SIG-M5 treated with dmso at 0.1 percent for 504 hours (cell line): ENCODE measurements around the gene TF.

Experiments used
- DNase-seq: peaks from one replicate; lab custom pipeline; 2025; ENCODE audit not compliant: unreplicated experiment; lab: John Stamatoyannopoulos, UW

The TF gene

DNA sequence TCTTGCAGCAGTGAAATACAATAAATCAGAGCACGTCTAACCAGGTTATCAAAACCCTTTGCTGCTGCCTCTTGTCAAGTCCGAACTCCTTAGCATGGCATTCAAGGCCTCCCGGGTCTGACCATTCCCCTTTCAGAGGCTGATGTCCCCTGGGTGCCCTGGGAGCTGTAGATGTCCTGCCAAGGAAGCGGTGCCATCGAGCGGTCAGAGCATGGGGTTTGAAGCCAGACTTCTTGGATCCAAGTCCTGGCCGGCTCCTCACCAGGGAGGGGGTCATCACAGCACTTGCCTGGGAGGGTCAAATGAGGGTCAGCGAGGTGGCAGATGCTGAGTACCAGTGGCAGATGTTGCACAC lies 496 bp downstream of the TF start:
- no peak for DNase-seq

DNA sequence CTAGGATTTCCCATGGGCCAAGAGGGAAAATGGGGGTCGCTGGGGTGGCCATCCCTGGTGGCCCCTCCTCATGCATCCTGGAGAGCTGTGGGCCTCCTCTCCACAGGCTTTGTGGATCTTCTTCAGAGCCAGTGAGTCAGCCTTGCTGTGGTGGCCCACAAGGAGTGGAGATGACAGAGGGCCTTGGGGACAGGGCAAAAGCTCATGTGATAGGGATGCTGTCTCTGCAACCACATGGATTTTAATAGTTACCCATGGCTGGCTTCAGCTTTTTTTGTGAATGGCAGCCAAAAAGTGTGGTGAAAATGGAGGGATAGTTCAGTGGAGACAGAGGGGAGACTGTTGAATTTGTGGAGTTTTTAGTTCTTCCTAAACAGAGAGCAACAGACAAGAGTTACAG lies 1.2 kb downstream of the TF start:
- no peak for DNase-seq

DNA sequence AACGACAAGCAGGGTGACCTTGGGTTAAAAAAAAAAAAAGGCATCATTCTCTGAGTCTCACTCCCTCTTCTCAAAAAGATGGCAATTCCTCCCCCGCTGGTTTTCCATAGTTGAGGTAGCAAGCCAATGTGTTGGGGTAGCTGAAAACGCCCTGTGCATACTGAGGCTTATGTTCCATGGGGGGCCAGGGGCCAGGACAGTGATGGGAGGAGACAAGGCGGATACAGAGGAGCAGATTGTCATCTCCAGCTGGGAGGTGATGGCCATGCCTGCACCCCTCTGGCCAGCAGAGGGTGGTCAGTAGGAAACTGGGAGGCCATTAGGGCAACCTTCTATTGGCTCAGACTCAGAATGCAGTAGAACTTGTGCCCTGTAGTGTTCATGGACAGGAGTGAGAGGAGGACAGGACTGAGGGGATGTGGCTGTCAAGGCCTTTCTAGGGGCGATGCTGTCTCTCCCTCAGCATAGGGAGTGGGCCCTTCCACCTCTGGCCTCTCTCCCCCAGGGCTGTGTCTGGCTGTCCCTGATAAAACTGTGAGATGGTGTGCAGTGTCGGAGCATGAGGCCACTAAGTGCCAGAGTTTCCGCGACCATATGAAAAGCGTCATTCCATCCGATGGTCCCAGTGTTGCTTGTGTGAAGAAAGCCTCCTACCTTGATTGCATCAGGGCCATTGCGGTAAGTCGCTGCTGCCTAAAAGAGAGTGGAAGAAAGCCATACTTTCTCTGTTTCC lies 1.9 kb downstream of the TF start:
- no peak for DNase-seq

DNA sequence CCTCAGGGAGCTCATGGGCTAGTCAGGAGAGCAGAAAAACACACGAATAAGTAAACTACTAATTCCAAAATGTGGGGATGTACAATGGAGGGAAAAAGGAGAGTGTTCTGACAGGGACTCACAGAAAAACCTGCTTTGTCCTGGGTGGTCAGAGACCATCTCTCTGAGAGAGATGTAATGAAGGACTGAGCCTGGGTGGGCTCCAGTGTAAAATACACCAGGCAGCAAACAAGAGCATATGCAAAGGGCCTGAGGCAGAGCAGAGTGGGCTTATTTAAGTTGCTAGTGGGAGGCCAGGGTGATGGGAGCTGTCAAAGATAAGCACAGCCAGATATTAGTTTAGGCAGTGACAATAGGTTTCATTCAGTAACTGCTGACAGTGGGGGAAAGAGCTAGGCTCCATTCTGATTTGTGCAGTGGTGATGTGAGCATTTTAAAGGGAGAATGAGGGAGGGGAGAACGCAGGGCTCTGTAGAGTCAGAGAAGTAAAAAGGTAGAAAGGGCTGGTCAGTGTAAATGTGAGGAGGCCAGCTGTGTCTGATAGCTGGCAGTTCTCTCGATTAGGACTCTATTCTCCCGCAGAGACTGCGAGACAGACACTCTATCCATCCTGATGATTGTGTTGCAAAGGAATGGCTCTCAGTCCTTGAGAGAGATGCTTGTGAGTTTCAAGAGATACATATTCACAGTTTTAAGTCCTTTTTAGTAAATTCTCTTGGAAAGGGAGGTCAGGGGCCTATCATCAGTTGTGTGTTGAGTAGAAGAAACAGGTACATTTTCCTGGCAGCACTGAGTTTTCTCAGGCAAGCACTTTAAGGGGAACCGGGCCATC lies 3.5 kb downstream of the TF start:
- no peak for DNase-seq

DNA sequence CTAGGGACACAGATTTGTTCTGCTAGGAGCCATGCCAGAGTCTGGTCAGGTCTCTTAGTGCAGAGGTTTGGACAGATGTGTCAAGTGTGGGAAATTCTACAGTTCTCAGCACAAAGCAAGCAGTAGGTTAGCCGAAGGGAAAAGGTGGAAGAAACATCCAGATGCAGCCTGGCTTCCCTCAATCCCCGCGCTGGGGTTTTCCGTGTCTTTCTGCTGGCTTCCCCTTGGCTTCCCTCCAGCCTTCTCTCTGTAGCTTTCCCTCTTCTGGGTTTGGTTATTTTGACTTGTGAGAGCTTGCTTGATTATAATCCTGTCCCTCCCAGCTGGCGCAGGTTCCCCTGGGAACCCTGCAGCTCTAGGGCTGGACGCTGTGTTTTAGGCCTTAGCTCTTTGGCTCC lies 4.1 kb downstream of the TF start:
- no peak for DNase-seq

DNA sequence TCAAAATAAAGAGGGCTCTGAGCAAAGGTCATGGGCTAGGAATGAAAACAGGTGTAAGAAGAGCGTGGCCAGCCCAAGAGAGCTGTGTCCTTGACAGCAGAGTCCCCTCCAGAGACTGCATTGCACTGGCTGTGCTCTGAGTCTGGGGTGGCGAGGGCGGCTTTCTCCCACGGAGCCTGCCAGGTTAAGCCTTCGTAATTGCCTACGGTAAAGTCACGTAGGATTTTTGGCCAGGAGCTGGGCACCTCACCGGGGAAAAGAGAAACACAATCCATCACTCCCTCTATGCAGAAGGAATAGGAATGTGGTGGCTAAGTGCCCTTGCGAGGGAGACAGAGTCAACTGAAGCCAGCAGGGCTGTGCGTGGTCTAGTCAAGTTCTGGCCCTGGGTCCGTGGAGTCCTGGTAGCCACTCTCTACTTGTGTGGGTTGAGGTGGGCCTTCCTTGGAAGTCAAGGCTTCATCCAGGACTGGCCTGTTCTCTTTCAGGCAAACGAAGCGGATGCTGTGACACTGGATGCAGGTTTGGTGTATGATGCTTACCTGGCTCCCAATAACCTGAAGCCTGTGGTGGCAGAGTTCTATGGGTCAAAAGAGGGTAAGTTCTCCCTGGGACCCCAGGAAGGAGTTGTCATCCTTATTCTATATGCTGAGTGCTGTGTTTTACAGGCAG lies 7.0 kb downstream of the TF start:
- DNase-seq = no peak

DNA sequence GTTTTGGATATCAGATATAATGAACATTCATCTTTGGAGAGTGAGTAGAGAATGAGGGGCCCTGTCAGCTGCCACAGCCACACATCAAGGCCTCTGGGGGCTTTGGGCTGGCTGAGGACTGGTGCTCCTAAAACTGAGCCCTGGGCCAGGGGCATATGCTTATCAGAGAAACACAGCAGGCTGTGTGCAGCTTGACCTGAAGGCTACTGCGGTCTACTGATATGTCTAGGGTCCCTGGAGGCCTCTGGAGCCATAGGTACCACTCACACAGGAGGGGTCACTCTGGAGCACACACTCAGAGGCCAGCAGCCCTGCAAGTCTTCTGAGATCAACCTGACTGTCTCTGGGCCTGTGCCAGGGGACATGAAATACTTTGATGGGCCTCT lies 7.6 kb downstream of the TF start:
- DNase-seq = no peak

DNA sequence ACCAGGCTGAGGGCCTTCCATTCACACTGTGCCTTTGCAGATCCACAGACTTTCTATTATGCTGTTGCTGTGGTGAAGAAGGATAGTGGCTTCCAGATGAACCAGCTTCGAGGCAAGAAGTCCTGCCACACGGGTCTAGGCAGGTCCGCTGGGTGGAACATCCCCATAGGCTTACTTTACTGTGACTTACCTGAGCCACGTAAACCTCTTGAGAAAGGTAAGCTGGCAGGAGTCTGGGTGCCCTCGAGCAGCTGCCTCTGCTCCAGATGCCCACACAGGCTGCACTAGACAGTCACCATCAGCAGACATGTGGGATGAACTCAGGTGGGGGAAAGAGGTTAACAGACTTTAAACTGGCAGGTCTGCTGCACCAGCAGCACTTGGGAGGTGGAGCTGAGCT lies 8.3 kb downstream of the TF start:
- DNase-seq = no peak

DNA sequence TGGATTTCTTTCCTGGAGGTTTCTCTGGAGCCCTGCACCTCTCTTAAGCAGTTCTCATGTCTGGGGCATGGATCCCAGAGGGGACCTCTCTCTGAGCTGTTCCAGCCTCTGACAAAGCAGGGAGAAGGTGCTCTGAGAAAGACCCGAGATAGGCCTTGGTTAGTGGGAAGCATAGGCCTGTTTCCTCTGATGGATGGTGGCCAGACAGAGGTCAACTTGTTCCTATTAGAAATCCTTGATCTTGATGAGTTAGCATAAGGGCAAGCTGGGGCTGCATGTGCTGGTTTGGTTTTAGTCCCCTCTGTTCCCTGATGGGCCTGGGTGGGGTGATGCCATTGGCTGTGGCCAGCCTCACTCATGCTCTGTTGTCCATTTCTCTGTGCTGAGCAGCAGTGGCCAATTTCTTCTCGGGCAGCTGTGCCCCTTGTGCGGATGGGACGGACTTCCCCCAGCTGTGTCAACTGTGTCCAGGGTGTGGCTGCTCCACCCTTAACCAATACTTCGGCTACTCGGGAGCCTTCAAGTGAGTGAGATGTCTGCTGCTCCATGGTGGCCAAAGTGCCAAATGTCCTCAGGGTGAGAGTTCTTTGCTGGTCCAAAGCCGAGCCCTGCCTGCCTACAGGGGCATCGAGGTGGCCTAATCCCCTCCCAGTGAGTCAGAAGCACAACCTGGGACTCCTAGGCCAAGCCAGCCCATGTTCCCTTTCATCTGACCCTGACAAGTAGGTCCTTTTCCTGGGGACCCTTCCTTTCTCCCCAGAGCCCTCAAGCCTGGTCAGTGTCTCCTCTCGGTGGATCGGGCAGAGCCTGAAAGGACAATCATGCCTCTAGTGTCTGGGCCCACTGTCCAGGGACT lies 9.0 kb downstream of the TF start:
- no peak for DNase-seq

DNA sequence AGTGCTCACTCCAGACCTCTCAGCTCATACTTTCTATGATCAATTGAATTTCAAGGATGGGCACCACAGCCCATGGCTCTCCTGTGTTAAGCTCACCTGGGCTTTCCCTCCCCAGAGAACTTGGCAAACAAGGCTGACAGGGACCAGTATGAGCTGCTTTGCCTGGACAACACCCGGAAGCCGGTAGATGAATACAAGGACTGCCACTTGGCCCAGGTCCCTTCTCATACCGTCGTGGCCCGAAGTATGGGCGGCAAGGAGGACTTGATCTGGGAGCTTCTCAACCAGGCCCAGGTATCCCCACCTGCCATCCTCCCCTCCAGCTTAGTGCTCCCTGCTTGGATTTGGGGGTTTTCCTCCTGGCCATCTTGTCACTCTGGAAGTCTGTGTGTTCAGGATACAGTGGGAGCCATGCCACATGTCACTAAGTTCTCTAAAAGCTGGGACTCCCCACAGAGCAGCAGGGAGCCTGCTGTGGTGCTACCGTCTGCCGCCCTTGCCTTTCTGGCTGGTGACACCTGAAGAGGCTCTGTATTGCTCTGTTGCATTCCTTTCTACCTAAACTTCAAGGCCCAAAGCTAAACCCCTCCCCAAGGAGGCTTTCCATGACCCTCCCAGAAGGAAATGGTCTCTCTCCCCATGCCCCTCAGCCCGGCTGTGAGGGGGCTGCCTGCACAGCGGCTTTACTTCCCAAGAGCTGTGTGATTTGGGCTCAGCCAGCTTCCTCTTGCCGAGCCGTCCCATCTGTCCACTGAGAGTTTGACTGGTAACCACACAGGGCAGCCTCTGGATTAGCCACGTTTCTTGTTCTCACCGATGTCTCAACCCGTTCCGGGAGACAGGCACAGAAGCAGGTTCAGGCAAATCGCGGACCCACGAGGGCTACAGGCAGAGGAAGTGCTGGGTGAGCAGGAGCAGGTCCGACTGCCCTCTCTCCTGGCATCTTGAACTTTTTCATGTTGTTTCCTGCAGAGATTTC lies 10.8 kb downstream of the TF start:
- no peak for DNase-seq

DNA sequence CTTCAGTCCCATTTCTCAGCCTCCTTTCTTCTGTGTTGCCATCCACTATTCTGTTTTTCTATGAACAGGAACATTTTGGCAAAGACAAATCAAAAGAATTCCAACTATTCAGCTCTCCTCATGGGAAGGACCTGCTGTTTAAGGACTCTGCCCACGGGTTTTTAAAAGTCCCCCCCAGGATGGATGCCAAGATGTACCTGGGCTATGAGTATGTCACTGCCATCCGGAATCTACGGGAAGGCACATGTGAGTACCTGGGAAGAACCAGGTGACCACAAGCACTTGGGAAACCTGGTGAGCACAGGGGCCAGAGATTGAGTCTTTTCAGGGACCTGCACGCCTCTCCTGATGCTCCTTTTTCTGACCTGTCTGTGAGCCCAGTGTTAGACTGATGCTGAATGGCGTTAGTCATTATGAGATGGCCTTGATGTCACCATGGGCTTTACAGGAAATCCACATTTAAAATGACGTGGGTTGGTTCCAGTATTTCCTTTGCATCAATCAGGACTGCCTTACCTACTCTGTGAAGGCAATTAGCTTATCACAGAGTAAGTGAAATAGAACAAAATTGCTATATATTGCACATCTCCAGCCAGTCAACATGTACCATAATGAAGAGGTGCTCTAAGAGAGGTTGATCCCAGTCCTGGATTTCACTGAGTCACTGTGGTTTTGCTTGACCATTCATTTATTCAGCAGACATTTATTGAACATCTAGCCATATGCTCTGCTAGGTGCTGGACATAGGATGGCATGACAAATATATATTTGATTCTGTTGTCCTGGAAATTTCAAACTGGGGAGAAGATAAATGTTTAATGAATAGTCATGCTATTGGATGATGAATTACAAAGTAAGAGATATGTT lies 11.7 kb downstream of the TF start:
- DNase-seq = no peak

DNA sequence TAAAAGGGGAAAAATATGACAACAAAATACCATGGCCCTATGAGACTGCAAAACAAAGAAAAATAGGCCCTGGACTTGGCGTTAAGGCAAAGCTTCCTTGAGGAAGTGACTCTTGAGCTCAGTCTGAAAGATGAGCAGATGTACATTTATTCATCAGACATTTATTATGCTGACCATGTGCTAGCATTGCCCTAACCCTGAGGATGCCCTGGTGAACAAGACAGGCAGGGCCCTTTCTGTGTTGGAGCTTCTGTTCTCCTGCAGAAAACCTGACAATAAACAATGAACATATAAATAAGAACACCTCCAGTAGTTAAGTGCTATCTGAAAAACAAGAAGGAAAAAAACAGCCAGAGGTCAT lies 12.4 kb downstream of the TF start:
- DNase-seq = no peak

DNA sequence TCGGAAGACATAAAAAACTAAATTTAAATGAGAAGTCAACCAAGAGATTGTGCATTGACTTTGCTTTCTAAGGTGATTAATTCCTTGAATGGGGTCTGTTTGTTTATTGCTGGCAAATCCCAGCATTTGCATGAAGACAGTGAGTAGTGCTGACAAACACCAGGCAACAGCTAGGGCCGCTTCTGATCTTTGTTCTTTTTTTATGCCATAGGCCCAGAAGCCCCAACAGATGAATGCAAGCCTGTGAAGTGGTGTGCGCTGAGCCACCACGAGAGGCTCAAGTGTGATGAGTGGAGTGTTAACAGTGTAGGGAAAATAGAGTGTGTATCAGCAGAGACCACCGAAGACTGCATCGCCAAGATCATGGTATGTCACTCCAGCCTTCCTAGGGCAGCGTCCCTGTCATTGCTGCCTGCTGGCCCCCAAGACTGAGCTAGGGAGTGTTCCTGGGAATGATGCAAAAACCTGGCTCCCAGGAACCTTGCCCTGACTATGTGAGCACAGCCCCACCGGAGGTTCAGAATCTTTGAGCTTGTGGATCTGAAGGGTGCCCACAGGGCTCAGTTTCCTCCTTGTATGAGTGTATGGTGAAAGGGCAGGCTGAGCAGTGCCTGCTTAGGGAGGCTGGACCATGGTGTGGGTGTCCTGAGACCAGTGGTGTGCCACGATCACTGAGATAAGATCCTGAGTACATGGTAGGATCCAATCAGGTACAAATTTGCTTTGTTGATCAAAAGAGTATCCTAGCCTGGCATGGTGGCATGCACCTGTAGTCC lies 13.0 kb downstream of the TF start:
- no peak for DNase-seq

DNA sequence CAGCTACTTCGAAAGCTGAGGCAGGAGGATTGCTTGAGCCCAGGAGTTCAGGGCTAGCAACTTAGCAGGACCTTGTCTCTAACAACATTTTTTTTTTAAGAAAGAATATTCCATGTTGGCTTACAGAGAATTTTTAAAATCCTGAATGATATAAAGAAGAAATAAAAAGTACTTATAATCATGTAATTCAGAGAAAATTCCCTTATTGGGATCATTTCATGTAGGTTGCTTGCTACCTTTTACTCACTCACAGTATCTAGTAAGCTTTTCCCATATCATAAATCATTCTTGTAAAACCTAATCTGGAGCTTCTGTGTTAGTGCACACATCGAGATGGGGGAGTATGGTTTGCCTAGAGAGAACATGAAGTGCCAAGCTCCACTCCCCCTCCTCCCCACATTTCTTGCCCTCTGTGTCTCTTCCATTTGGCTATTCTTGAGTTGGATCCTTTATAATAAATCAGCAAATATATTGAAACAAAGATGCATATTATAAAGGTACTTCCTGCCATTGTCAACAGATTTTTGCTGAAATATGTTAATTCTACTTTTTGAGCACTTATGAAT lies 13.6 kb downstream of the TF start:
- DNase-seq = no peak

DNA sequence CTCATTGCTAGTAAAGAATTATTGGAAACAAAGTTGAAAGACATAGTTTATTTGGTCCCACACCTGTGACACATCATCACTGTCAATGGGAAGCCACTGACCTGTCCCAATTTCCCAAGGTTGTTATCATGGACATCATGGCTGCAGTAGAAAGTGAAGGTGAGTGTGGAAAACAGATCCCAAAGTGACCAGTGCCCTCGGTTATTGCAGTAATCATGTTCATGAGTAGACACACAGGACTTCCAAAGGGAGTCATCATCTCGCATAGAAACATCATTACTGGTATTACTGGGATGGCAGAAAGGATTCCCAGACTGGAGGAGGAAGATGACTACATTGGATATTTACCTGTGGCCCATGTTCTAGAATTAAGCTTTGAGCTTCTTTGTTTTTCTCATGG lies 14.7 kb downstream of the TF start:
- DNase-seq = no peak

DNA sequence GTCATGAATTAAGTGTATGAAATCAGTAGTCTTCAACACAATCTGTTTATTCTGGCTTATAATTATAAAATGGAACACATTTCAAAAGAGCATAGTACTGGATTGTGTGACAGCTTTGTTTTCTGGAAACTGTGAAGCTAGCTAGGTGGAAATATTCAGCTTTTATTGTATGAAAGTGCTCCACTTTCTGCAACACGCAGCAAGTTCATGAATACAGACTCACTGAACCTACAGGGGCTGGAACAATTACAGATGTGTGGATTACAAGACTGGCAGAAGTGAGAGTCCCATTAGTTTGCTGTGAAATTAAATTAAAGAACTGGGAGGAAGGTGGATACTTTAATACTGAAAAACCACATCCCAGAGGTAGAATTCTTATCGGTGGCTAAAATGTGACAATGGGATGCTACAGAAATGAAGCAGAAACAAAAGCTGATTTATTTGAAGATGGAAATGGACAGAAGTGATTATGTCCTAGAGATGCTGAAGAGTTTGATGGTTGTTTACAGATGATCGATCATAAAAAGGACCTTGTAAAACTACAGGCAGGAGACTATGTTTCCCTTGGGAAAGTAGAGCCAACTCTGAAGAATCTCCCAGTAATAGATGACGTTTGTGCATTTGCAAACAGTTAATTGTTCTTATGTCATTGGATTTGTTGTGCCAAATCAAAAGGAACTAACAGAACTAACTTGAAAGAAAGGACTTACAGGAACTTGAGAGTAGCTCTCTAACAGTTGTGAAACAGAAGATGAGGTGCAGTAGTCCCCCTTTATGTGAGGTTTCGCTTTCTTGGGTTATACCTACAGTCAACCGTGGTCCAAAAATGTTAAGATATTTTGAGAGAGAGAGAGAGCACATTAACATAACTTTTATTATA lies 15.7 kb downstream of the TF start:
- no peak for DNase-seq

DNA sequence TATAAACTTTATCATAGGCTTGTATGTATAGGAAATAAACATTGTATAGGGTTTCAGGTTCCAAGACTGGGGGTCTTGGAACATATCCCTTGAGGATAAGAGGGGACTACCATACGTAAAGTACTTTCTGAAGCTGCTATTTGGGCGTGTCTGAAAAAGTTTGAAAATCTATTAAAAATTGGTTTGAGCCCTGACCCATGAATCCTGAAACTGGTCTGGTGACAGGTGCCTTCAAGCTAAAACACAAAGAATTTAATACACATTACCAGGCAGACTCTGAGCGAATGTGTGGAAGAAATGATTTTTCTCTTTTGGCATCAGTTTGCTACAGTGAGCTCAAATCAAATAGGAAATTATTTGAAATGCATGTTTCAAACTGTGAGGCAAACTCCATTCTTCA lies 16.3 kb downstream of the TF start:
- DNase-seq = no peak
